ENCODE results near the gene AACS.
A peak's percentile ranks its signal among the peaks of the same experiment; 100 is the strongest.

AACS gene

DNA sequence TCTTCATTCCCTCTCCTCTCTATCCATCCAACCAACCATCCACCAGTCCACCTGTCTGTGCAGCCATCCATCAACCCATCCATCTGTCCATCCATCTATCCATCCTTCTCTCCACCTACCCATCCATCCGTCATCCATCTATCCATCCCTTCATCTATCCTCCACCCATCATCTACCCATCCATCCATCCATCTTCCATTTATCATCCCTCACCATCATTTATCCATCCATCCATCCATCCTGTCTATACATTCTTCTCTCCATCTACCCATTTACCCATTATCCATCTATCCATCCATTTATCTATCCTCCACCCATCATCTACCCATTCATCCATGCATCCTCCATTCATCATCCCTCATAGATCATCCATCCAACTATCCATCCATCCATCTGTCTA is 24.4 kb downstream of the AACS start:
- TF ChIP-seq, protein P1, sequence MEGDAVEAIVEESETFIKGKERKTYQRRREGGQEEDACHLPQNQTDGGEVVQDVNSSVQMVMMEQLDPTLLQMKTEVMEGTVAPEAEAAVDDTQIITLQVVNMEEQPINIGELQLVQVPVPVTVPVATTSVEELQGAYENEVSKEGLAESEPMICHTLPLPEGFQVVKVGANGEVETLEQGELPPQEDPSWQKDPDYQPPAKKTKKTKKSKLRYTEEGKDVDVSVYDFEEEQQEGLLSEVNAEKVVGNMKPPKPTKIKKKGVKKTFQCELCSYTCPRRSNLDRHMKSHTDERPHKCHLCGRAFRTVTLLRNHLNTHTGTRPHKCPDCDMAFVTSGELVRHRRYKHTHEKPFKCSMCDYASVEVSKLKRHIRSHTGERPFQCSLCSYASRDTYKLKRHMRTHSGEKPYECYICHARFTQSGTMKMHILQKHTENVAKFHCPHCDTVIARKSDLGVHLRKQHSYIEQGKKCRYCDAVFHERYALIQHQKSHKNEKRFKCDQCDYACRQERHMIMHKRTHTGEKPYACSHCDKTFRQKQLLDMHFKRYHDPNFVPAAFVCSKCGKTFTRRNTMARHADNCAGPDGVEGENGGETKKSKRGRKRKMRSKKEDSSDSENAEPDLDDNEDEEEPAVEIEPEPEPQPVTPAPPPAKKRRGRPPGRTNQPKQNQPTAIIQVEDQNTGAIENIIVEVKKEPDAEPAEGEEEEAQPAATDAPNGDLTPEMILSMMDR (IDR thresholded peaks at IDR 0.05): no peak
- Mint-ChIP-seq H3K4me1 (peaks cover 17% of the 10 kb centered on the region), H3K4me3 (no peak overlapping the region), H3K9me3 (no peaks in the 10 kb centered on the region), H3K27ac (no peak overlapping the region), H3K36me3 (ENCODE audit: low read depth) (peaks cover 22% of the 10 kb centered on the region), H3K27me3 (ENCODE audit: low read depth, poor library complexity) (no peaks in the 10 kb centered on the region)
- no peak for DNase-seq

DNA sequence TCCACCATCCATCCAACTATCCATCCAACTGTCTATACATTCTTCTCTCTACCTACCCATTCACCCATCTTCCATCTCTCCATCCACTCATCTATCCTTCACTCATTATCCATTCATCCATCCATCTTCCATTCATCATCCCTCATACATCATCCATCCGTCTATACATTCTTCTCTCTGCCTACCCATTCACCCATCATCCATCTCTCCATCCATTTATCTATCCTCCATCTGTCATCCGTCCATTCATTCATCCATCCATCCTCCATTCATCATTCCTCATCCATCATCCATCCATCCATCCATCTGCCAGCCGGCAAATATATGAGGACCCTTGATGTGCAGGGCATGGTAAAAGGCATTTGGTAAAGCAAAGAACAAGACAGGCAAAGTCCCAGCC is 25.2 kb downstream of the AACS start:
- H3K27me3 Mint-ChIP-seq (ENCODE audit: low read depth, poor library complexity): no peaks in the 10 kb centered on the region
- no peak for DNase-seq
- H3K36me3 Mint-ChIP-seq (ENCODE audit: low read depth): peaks cover 16% of the 10 kb centered on the region
- no peak overlapping the region for H3K27ac Mint-ChIP-seq
- no peaks in the 10 kb centered on the region for H3K9me3 Mint-ChIP-seq
- no peak overlapping the region for H3K4me3 Mint-ChIP-seq
- TF ChIP-seq, protein P1 (IDR thresholded peaks at IDR 0.05): no peak
- peaks cover 25% of the 10 kb centered on the region for H3K4me1 Mint-ChIP-seq

DNA sequence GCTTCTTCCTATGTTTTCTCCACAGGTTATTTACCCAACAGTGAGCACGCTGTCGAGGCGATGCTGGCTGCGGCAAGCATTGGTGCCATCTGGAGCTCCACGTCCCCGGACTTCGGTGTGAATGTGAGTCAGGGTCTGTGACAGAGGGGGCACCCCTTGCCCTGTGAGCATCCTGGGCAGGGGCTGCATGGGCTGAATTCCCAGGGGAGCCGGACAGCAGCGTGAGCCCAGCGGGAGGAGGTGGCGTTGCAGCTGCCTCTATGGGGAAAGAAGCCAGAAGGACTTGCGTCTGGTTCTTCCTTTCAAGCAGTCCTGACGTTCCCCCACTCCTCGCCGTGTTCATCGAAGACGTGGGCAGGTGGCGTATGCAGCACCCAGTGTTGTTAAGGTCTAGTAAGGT is 26.2 kb downstream of the AACS start:
- Mint-ChIP-seq H3K27me3 (ENCODE audit: low read depth, poor library complexity) (no peaks in the 10 kb centered on the region), H3K4me3 (no peak overlapping the region), H3K9me3 (no peaks in the 10 kb centered on the region), H3K36me3 (ENCODE audit: low read depth) (peaks cover 9% of the 10 kb centered on the region), H3K4me1 (peaks cover 29% of the 10 kb centered on the region), H3K27ac (no peak overlapping the region)
- TF ChIP-seq, protein P1 (IDR thresholded peaks at IDR 0.05): no peak
- DNase-seq: no peak

DNA sequence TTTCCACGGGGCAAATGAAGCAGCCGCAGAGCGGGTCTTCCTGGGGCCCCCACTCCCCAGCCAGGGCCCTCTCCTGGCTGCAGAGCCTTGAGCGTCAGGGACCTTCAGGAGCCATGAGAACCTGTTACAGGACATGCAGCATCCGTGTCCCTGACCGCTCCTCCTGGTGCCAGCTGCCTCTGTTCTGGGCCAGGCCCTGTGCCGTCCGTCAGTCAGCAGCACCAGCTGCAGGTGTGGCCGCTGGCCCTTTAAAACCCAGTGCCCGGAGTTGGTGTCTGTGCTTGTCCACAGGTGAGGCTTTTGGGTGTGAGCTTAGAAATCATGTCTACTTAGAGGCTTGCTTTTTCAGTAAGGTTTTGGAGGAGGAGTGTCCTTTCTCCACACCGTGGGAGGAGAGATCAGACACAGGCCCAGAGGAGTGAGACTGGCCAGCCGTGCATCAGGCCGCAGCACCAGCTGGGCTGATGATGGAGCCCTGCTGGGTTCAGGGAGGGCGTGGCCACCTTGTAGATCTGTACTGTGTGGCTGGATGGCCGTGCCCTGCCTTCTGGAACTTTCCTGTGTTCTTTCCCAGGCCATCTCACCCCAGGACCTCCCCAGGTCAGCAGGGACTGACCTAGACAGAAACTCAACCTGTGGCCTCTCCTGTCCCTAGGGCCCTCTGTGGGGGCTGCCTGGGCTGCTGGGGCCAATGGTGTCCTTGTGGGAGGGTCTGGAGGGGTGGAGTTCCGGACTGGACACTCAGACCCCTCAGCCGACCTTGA is 27.1 kb downstream of the AACS start:
- Mint-ChIP-seq H3K4me1 (peaks cover 29% of the 10 kb centered on the region), H3K4me3 (no peak overlapping the region), H3K36me3 (ENCODE audit: low read depth) (peaks cover 4% of the 10 kb centered on the region), H3K9me3 (no peaks in the 10 kb centered on the region), H3K27ac (peak overlapping the region; percentile 34), H3K27me3 (ENCODE audit: low read depth, poor library complexity) (no peaks in the 10 kb centered on the region)
- DNase-seq: no peak
- TF ChIP-seq, protein P1 (IDR thresholded peaks at IDR 0.05): no peak

DNA sequence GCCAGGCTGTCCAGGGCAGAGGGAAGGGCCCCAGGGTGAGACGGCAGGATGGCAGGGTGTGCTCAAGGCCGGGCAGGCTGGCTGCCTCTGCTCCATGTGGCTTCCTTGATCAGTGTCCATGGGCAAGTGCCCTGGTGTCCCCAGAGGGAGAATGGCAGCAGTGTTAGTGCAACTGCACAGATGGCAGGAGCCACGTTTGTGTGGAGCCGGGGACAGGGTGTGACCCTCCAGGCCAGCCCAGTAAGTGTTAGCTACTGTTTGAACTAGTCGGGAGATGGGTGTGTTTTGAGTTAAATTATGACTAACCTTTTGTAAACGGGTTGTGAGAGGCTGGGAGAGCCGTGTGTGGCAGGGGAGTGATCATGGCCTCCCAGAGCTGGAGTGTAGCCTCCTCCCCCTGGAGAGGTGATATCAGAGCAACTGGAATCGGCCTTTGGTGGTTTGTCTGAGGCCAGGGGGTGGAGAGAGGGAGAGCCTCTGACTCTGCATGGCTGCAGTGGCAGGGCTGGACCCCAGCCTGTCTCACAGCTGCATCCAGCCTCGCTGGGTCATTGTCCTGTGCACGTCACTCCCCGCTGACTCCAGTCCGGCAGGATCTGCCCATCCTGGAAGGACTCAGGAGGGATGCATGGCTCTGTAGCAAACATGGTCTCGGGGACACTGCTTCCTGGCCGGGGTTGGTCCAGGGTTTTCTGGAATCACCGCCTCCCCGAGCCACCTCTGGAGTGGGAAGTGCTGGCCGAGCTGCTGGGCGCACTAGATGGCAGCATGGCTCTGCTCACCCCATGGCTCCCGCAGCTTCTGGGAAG is 27.8 kb downstream of the AACS start:
- TF ChIP-seq, protein P1 (IDR thresholded peaks at IDR 0.05): no peak
- DNase-seq: no peak
- Mint-ChIP-seq H3K27me3 (ENCODE audit: low read depth, poor library complexity) (no peaks in the 10 kb centered on the region), H3K4me3 (no peak overlapping the region), H3K36me3 (ENCODE audit: low read depth) (peaks cover 4% of the 10 kb centered on the region), H3K27ac (peak overlapping the region; percentile 34), H3K4me1 (peaks cover 29% of the 10 kb centered on the region), H3K9me3 (no peaks in the 10 kb centered on the region)

Measured in nephron progenitor cell (in vitro differentiated cells).